HEK293 (cell line): ENCODE measurements around the gene KCTD19.

ENCODE experiments used
- GLI2 ChIP-seq: fragments of 450-650 bp; formaldehyde crosslinking; IDR thresholded peaks from 2 replicates; pipeline ENCODE4; 2017; ENCODE audit warnings: missing biosample characterization, missing genetic modification characterization, low read depth, borderline replicate concordance
- MEIS1 ChIP-seq: sonication (generic); formaldehyde crosslinking; IDR thresholded peaks from 2 replicates; pipeline ENCODE4 v1.8.1; 2022; ENCODE audit warnings: missing genetic modification reagents, mild to moderate bottlenecking, borderline replicate concordance
- OVOL3 ChIP-seq: fragments of 450-650 bp; formaldehyde crosslinking; IDR thresholded peaks from 2 replicates; pipeline ENCODE4 v1.5.1; 2016; ENCODE audit warnings: missing biosample characterization, missing genetic modification characterization
- SCRT2 ChIP-seq: fragments of 450-650 bp; formaldehyde crosslinking; IDR thresholded peaks from 2 replicates; pipeline ENCODE4 v1.5.1; 2016; ENCODE audit warnings: missing biosample characterization, missing genetic modification characterization
- WT1 ChIP-seq: fragments of 450-650 bp; formaldehyde crosslinking; IDR thresholded peaks from 2 replicates; pipeline ENCODE4 v1.5.1; 2016; ENCODE audit warnings: missing biosample characterization, missing genetic modification characterization
- ZNF10 ChIP-seq: fragments of 450-650 bp; formaldehyde crosslinking; IDR thresholded peaks from 2 replicates; pipeline ENCODE4 v1.5.1; 2017; ENCODE audit warnings: missing biosample characterization, missing genetic modification characterization
- ZNF184 ChIP-seq: fragments of 450-650 bp; IDR thresholded peaks from 2 replicates; pipeline ENCODE4 v1.5.1; 2018; ENCODE audit warnings: missing biosample characterization, mild to moderate bottlenecking, missing genetic modification characterization
- ZNF354C ChIP-seq: fragments of 450-650 bp; formaldehyde crosslinking; IDR thresholded peaks from 2 replicates; pipeline ENCODE4 v1.5.1; 2016; ENCODE audit warnings: missing biosample characterization, missing genetic modification characterization, low read depth, borderline replicate concordance
- ZNF416 ChIP-seq: fragments of 450-650 bp; formaldehyde crosslinking; IDR thresholded peaks from 2 replicates; pipeline ENCODE4 v1.5.1; 2016; ENCODE audit warnings: missing biosample characterization, missing genetic modification characterization
- ZNF426 ChIP-seq: fragments of 450-650 bp; formaldehyde crosslinking; IDR thresholded peaks from 2 replicates; pipeline ENCODE4 v1.5.1; 2017; ENCODE audit warnings: missing biosample characterization, missing genetic modification characterization, mild to moderate bottlenecking, inconsistent platforms, moderate library complexity
- ZNF548 ChIP-seq: fragments of 450-650 bp; formaldehyde crosslinking; IDR thresholded peaks from 2 replicates; pipeline ENCODE4 v1.5.1; 2016; ENCODE audit warnings: missing biosample characterization, missing genetic modification characterization
- ZNF571 ChIP-seq: fragments of 450-650 bp; formaldehyde crosslinking; IDR thresholded peaks from 2 replicates; pipeline ENCODE4 v1.5.0; 2017; ENCODE audit warnings: missing biosample characterization, missing genetic modification characterization
- ZNF626 ChIP-seq: fragments of 450-650 bp; sonication (Bioruptor Pico); formaldehyde crosslinking; IDR thresholded peaks from 2 replicates; pipeline ENCODE4 v1.5.1; 2018; ENCODE audit warnings: missing biosample characterization, missing genetic modification characterization, inconsistent platforms
- ZNF660 ChIP-seq: fragments of 450-650 bp; IDR thresholded peaks from 2 replicates; pipeline ENCODE4 v1.5.1; 2018; ENCODE audit warnings: missing biosample characterization, mild to moderate bottlenecking, missing genetic modification characterization
- ZNF830 ChIP-seq: fragments of 450-650 bp; IDR thresholded peaks from 2 replicates; pipeline ENCODE4 v1.5.0; 2018; ENCODE audit warnings: missing biosample characterization, missing genetic modification characterization, low read depth, mild to moderate bottlenecking, moderate library complexity
- TF ChIP-seq, protein P1 (sequence below): fragments of 450-650 bp; formaldehyde crosslinking; IDR thresholded peaks from 2 replicates; pipeline ENCODE4 v1.5.1; 2016; ENCODE audit warnings: missing biosample characterization, missing genetic modification characterization
- TF ChIP-seq, protein P2 (sequence below): fragments of 450-650 bp; formaldehyde crosslinking; IDR thresholded peaks from 2 replicates; pipeline ENCODE4 v1.5.1; 2016; ENCODE audit warnings: missing biosample characterization, missing genetic modification characterization
- TF ChIP-seq, protein P3 (sequence below): fragments of 450-650 bp; formaldehyde crosslinking; IDR thresholded peaks from 2 replicates; pipeline ENCODE4 v1.5.1; 2016; ENCODE audit warnings: missing biosample characterization, missing genetic modification characterization
- TF ChIP-seq, protein P4 (sequence below): fragments of 450-650 bp; formaldehyde crosslinking; IDR thresholded peaks from 2 replicates; pipeline ENCODE4 v1.5.1; 2017; ENCODE audit warnings: missing biosample characterization, mild to moderate bottlenecking, missing genetic modification characterization, moderate library complexity
- TF ChIP-seq, protein P5 (sequence below): fragments of 450-650 bp; formaldehyde crosslinking; IDR thresholded peaks from 2 replicates; pipeline ENCODE4 v1.5.1; 2017; ENCODE audit warnings: missing biosample characterization, missing genetic modification characterization
- TF ChIP-seq, protein P6 (sequence below): fragments of 450-650 bp; formaldehyde crosslinking; IDR thresholded peaks from 2 replicates; pipeline ENCODE4 v1.5.1; 2017; ENCODE audit warnings: missing biosample characterization, missing genetic modification characterization
- TF ChIP-seq, protein P7 (sequence below): fragments of 450-650 bp; formaldehyde crosslinking; IDR thresholded peaks from 2 replicates; pipeline ENCODE4 v1.5.1; 2016; ENCODE audit warnings: missing biosample characterization, missing genetic modification characterization
- TF ChIP-seq, protein P8 (sequence below): fragments of 450-650 bp; formaldehyde crosslinking; IDR thresholded peaks from 2 replicates; pipeline ENCODE4 v1.5.1; 2016; ENCODE audit warnings: missing biosample characterization, missing genetic modification characterization

Gene KCTD19

DNA sequence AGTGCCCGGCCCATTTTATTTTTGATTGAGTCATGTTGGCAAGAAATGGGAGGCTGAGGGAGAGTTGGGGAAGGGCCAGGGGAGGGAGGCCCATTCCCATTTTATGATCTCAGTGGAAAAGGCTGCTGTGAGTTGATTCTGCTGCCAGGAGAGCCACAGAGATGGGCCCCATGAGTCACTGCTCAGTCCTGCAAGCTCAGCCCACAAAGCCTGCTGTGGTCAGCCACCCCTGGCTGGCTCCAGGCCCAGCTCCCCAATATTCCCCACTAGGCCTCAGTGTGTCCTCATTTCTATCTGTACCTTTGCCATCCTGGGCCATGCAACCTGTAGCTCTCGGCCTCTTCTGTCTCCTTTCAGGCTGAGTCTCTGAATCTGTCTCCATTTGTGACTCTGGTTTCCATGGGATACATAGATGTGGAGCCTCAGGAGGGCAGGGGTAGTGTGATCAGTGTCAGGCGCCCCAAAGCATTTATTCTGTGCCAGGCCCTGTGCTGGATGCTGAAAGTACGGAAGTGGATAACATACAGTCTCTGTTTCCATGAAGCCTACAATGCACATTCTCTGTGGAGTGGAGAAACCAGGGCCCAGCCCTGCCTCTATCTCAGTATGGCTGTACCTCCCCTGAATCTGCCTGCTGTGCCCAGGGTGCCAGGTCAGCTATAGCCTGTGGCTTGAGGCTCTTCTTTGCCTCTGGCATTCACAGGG is 49.1 kb downstream of the KCTD19 start (continued):
- TF ChIP-seq, protein P1, sequence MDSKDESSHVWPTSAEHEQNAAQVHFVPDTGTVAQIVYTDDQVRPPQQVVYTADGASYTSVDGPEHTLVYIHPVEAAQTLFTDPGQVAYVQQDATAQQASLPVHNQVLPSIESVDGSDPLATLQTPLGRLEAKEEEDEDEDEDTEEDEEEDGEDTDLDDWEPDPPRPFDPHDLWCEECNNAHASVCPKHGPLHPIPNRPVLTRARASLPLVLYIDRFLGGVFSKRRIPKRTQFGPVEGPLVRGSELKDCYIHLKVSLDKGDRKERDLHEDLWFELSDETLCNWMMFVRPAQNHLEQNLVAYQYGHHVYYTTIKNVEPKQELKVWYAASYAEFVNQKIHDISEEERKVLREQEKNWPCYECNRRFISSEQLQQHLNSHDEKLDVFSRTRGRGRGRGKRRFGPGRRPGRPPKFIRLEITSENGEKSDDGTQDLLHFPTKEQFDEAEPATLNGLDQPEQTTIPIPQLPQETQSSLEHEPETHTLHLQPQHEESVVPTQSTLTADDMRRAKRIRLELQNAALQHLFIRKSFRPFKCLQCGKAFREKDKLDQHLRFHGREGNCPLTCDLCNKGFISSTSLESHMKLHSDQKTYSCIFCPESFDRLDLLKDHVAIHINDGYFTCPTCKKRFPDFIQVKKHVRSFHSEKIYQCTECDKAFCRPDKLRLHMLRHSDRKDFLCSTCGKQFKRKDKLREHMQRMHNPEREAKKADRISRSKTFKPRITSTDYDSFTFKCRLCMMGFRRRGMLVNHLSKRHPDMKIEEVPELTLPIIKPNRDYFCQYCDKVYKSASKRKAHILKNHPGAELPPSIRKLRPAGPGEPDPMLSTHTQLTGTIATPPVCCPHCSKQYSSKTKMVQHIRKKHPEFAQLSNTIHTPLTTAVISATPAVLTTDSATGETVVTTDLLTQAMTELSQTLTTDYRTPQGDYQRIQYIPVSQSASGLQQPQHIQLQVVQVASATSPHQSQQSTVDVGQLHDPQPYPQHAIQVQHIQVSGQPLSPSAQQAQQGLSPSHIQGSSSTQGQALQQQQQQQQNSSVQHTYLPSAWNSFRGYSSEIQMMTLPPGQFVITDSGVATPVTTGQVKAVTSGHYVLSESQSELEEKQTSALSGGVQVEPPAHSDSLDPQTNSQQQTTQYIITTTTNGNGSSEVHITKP (tag by site-specific recombination), result peak; percentile 59
- TF ChIP-seq, protein P2, sequence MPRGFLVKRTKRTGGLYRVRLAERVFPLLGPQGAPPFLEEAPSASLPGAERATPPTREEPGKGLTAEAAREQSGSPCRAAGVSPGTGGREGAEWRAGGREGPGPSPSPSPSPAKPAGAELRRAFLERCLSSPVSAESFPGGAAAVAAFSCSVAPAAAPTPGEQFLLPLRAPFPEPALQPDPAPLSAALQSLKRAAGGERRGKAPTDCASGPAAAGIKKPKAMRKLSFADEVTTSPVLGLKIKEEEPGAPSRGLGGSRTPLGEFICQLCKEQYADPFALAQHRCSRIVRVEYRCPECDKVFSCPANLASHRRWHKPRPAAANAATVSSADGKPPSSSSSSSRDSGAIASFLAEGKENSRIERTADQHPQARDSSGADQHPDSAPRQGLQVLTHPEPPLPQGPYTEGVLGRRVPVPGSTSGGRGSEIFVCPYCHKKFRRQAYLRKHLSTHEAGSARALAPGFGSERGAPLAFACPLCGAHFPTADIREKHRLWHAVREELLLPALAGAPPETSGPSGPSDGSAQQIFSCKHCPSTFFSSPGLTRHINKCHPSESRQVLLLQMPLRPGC (tag by site-specific recombination), result no peak
- TF ChIP-seq, protein P3, sequence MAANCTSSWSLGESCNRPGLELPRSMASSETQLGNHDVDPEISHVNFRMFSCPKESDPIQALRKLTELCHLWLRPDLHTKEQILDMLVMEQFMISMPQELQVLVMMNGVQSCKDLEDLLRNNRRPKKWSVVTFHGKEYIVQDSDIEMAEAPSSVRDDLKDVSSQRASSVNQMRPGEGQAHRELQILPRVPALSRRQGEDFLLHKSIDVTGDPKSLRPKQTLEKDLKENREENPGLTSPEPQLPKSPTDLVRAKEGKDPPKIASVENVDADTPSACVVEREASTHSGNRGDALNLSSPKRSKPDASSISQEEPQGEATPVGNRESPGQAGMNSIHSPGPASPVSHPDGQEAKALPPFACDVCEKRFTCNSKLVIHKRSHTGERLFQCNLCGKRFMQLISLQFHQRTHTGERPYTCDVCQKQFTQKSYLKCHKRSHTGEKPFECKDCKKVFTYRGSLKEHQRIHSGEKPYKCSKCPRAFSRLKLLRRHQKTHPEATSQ (tag by site-specific recombination), result no peak
- no peak for TF ChIP-seq ZNF830 (tag by site-specific recombination)
- TF ChIP-seq ZNF660 (tag by site-specific recombination), result peak; percentile 81
- TF ChIP-seq ZNF354C (tag by site-specific recombination), result no peak
- TF ChIP-seq ZNF571, result no peak
- no peak for TF ChIP-seq ZNF10 (tag by site-specific recombination)
- peak; percentile 75 for TF ChIP-seq SCRT2
- TF ChIP-seq ZNF426, result no peak
- peak; percentile 63; the same call in 1 of the 2 replicates for TF ChIP-seq ZNF184 (tag by site-specific recombination)
- no peak for TF ChIP-seq OVOL3
- TF ChIP-seq MEIS1 (CRISPR knock-in tag), result no peak
- TF ChIP-seq, protein P4, sequence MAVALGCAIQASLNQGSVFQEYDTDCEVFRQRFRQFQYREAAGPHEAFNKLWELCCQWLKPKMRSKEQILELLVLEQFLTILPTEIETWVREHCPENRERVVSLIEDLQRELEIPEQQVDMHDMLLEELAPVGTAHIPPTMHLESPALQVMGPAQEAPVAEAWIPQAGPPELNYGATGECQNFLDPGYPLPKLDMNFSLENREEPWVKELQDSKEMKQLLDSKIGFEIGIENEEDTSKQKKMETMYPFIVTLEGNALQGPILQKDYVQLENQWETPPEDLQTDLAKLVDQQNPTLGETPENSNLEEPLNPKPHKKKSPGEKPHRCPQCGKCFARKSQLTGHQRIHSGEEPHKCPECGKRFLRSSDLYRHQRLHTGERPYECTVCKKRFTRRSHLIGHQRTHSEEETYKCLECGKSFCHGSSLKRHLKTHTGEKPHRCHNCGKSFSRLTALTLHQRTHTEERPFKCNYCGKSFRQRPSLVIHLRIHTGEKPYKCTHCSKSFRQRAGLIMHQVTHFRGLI (tag by site-specific recombination), result peak; percentile 49; the same call in 1 of the 2 replicates
- TF ChIP-seq, protein P5, sequence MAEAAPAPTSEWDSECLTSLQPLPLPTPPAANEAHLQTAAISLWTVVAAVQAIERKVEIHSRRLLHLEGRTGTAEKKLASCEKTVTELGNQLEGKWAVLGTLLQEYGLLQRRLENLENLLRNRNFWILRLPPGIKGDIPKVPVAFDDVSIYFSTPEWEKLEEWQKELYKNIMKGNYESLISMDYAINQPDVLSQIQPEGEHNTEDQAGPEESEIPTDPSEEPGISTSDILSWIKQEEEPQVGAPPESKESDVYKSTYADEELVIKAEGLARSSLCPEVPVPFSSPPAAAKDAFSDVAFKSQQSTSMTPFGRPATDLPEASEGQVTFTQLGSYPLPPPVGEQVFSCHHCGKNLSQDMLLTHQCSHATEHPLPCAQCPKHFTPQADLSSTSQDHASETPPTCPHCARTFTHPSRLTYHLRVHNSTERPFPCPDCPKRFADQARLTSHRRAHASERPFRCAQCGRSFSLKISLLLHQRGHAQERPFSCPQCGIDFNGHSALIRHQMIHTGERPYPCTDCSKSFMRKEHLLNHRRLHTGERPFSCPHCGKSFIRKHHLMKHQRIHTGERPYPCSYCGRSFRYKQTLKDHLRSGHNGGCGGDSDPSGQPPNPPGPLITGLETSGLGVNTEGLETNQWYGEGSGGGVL (tag by site-specific recombination), result peak; percentile 85
- TF ChIP-seq ZNF626 (tag by site-specific recombination), result no peak
- no peak for TF ChIP-seq ZNF416 (tag by site-specific recombination)
- no peak for TF ChIP-seq ZNF548 (tag by site-specific recombination)
- TF ChIP-seq GLI2 (tag by site-specific recombination), result no peak
- TF ChIP-seq, protein P6, sequence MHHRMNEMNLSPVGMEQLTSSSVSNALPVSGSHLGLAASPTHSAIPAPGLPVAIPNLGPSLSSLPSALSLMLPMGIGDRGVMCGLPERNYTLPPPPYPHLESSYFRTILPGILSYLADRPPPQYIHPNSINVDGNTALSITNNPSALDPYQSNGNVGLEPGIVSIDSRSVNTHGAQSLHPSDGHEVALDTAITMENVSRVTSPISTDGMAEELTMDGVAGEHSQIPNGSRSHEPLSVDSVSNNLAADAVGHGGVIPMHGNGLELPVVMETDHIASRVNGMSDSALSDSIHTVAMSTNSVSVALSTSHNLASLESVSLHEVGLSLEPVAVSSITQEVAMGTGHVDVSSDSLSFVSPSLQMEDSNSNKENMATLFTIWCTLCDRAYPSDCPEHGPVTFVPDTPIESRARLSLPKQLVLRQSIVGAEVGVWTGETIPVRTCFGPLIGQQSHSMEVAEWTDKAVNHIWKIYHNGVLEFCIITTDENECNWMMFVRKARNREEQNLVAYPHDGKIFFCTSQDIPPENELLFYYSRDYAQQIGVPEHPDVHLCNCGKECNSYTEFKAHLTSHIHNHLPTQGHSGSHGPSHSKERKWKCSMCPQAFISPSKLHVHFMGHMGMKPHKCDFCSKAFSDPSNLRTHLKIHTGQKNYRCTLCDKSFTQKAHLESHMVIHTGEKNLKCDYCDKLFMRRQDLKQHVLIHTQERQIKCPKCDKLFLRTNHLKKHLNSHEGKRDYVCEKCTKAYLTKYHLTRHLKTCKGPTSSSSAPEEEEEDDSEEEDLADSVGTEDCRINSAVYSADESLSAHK (tag by site-specific recombination), result no peak
- TF ChIP-seq, protein P7, sequence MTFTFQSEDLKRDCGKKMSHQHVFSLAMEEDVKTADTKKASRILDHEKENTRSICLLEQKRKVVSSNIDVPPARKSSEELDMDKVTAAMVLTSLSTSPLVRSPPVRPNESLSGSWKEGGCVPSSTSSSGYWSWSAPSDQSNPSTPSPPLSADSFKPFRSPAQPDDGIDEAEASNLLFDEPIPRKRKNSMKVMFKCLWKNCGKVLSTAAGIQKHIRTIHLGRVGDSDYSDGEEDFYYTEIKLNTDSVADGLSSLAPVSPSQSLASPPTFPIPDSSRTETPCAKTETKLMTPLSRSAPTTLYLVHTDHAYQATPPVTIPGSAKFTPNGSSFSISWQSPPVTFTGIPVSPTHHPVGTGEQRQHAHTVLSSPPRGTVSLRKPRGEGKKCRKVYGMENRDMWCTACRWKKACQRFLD (tag by site-specific recombination), result no peak
- TF ChIP-seq WT1 (tag by site-specific recombination), result peak; percentile 55
- TF ChIP-seq, protein P8, sequence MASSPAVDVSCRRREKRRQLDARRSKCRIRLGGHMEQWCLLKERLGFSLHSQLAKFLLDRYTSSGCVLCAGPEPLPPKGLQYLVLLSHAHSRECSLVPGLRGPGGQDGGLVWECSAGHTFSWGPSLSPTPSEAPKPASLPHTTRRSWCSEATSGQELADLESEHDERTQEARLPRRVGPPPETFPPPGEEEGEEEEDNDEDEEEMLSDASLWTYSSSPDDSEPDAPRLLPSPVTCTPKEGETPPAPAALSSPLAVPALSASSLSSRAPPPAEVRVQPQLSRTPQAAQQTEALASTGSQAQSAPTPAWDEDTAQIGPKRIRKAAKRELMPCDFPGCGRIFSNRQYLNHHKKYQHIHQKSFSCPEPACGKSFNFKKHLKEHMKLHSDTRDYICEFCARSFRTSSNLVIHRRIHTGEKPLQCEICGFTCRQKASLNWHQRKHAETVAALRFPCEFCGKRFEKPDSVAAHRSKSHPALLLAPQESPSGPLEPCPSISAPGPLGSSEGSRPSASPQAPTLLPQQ (tag by site-specific recombination), result peak; percentile 97
